H9 (cell line): Measurements from ENCODE around the gene TMCC1. TPM values are rescaled to one million over a fixed set of nuclear protein-coding genes. Genes with fewer than 3 reads are reported as not detected.
A peak's percentile ranks its signal among the peaks of the same experiment; 100 is the strongest.

Source experiments
- DNase-seq: peaks from one replicate; pipeline ENCODE4 v3.0.0-alpha.2; 2017
- H2AFZ ChIP-seq: one replicate; pipeline ENCODE4 v1.6.1; 2013; ENCODE audit warnings: mild to moderate bottlenecking, low read length, control low read depth, moderate library complexity
- H2AK5ac ChIP-seq: 2 replicates; pipeline ENCODE4 v1.6.1; 2013; ENCODE audit warnings: low read length, control low read depth, mixed read lengths; ENCODE audit not compliant: insufficient read length
- H2BK120ac ChIP-seq: one replicate; pipeline ENCODE4 v1.6.1; 2013; ENCODE audit warnings: low read depth, mild to moderate bottlenecking, low read length, control low read depth, inconsistent platforms; ENCODE audit not compliant: poor library complexity, severe bottlenecking
- H2BK12ac ChIP-seq: 2 replicates; pipeline ENCODE4 v1.6.1; 2013; ENCODE audit warnings: low read length, control low read depth, mixed read lengths, low read depth; ENCODE audit not compliant: insufficient read length
- H2BK15ac ChIP-seq: 2 replicates; pipeline ENCODE4 v1.6.1; 2013; ENCODE audit warnings: low read depth, low read length, control low read depth
- H2BK20ac ChIP-seq: one replicate; pipeline ENCODE4 v1.6.1; 2013; ENCODE audit warnings: low read depth, mild to moderate bottlenecking, low read length, control low read depth, inconsistent platforms; ENCODE audit not compliant: poor library complexity, severe bottlenecking
- H2BK5ac ChIP-seq: 2 replicates; pipeline ENCODE4 v1.6.1; 2013; ENCODE audit warnings: low read length, control low read depth, mixed read lengths; ENCODE audit not compliant: insufficient read length
- H3K14ac ChIP-seq: 2 replicates; pipeline ENCODE4 v1.6.1; 2013; ENCODE audit warnings: low read length, control low read depth; ENCODE audit not compliant: insufficient read depth
- H3K18ac ChIP-seq: 2 replicates; pipeline ENCODE4 v1.6.1; 2013; ENCODE audit warnings: low read depth, mild to moderate bottlenecking, mixed read lengths, low read length, control low read depth; ENCODE audit not compliant: insufficient read length
- H3K23ac ChIP-seq: 2 replicates; pipeline ENCODE4 v1.6.1; 2013; ENCODE audit warnings: low read length, control low read depth, mixed read lengths, low read depth; ENCODE audit not compliant: insufficient read length
- H3K23me2 ChIP-seq: 2 replicates; pipeline ENCODE4 v1.6.1; 2013; ENCODE audit warnings: low read depth, mild to moderate bottlenecking, mixed read lengths, low read length, control low read depth; ENCODE audit not compliant: insufficient read length, poor library complexity, severe bottlenecking
- H3K27ac ChIP-seq: 2 replicates; pipeline ENCODE4 v1.5.1; 2013; ENCODE audit warnings: low read length, control low read depth, mixed read lengths, low read depth; ENCODE audit not compliant: insufficient read length
- H3K27me3 ChIP-seq: 2 replicates; pipeline ENCODE4 v1.6.1; 2013; ENCODE audit warnings: low read length, control low read depth, inconsistent platforms; ENCODE audit not compliant: insufficient read depth
- H3K4ac ChIP-seq: 2 replicates; pipeline ENCODE4 v1.6.1; 2013; ENCODE audit warnings: low read depth, mild to moderate bottlenecking, control low read depth, inconsistent platforms, low read length, moderate library complexity
- H3K4me1 ChIP-seq: 2 replicates; pipeline ENCODE4 v1.6.1; 2013; ENCODE audit warnings: low read length, control low read depth, inconsistent platforms; ENCODE audit not compliant: insufficient read depth
- H3K4me2 ChIP-seq: 2 replicates; pipeline ENCODE4 v1.6.1; 2013; ENCODE audit warnings: low read length, control low read depth, mixed read lengths; ENCODE audit not compliant: insufficient read length, insufficient read depth
- H3K56ac ChIP-seq: 2 replicates; pipeline ENCODE4 v1.6.1; 2013; ENCODE audit warnings: low read depth, mild to moderate bottlenecking, mixed read lengths, low read length, control low read depth; ENCODE audit not compliant: insufficient read length
- H3K79me1 ChIP-seq: 2 replicates; pipeline ENCODE4 v1.6.1; 2013; ENCODE audit warnings: low read depth, mild to moderate bottlenecking, moderate library complexity, low read length, control low read depth, inconsistent platforms; ENCODE audit not compliant: insufficient read depth, poor library complexity, severe bottlenecking
- H3K79me2 ChIP-seq: 2 replicates; pipeline ENCODE4 v1.6.1; 2013; ENCODE audit warnings: low read length, control low read depth, inconsistent platforms; ENCODE audit not compliant: insufficient read depth
- H3K9ac ChIP-seq: 2 replicates; pipeline ENCODE4 v1.6.1; 2013; ENCODE audit warnings: low read length, control low read depth, mixed read lengths; ENCODE audit not compliant: insufficient read length; ENCODE audit errors: extremely low read depth
- H3K9me3 ChIP-seq: one replicate; pipeline ENCODE4 v1.6.1; 2013; ENCODE audit warnings: low read depth, low read length, inconsistent platforms; ENCODE audit not compliant: control insufficient read depth
- H3T11ph ChIP-seq: one replicate; pipeline ENCODE4 v1.6.1; 2013; ENCODE audit warnings: mild to moderate bottlenecking, low read length, control low read depth, inconsistent platforms
- H4K20me1 ChIP-seq: one replicate; pipeline ENCODE4 v1.6.1; 2013; ENCODE audit not compliant: control insufficient read depth, insufficient read length, insufficient read depth
- H4K5ac ChIP-seq: 2 replicates; pipeline ENCODE4 v1.6.1; 2013; ENCODE audit warnings: low read depth, mild to moderate bottlenecking, mixed read lengths, low read length, control low read depth; ENCODE audit not compliant: insufficient read length
- H4K8ac ChIP-seq: replicated peaks from 2 replicates; pipeline ENCODE4 v1.6.1; 2013; ENCODE audit warnings: low read length, control low read depth, mixed read lengths, low read depth; ENCODE audit not compliant: insufficient read length
- H4K91ac ChIP-seq: 2 replicates; pipeline ENCODE4 v1.6.1; 2013; ENCODE audit warnings: low read depth, mild to moderate bottlenecking, moderate library complexity, mixed read lengths, low read length, control low read depth; ENCODE audit not compliant: insufficient read length
- H3K27ac Mint-ChIP-seq, 3 experiments: 2 replicates in 2 of 3; 3 replicates in 1 of 3; pipeline ENCODE4 v1.8.0; 2020 to 2021; ENCODE audit warnings: mixed read lengths in 3 of 3, mild to moderate bottlenecking in 1 of 3, moderate library complexity in 1 of 3
- H3K27me3 Mint-ChIP-seq: 2 replicates; pipeline ENCODE4 v1.8.0; 2021; ENCODE audit warnings: low read depth, mild to moderate bottlenecking, moderate library complexity, mixed read lengths
- H3K36me3 Mint-ChIP-seq, 3 experiments: 2 replicates in 2 of 3; 3 replicates in 1 of 3; pipeline ENCODE4 v1.8.0; 2020 to 2021; ENCODE audit warnings: low read depth in 3 of 3, mixed read lengths in 3 of 3; ENCODE audit not compliant: insufficient read depth in 1 of 3
- H3K4me1 Mint-ChIP-seq, 2 experiments: 2 replicates each; pipeline ENCODE4 v1.8.0; 2020; ENCODE audit warnings: mixed read lengths in 2 of 2
- H3K4me3 Mint-ChIP-seq, 2 experiments: 2 replicates in 1 of 2; 3 replicates in 1 of 2; pipeline ENCODE4 v1.8.0; 2020 to 2021; ENCODE audit warnings: mild to moderate bottlenecking in 2 of 2, mixed read lengths in 2 of 2, moderate library complexity in 1 of 2
- H3K9me3 Mint-ChIP-seq, 2 experiments: 2 replicates in 1 of 2; 3 replicates in 1 of 2; pipeline ENCODE4 v1.8.0; 2020; ENCODE audit warnings: mild to moderate bottlenecking in 2 of 2, mixed read lengths in 2 of 2, moderate library complexity in 1 of 2
- WGBS: extraction: QIAGEN DNeasy Blood & Tissue Kit; methylation state at CpG from one replicate; pipeline ENCODE4 v1.1.7; 2013; ENCODE audit warnings: missing lambda C conversion rate, low lambda C conversion rate, mixed read lengths; ENCODE audit not compliant: insufficient read length; ENCODE audit errors: extremely low coverage; 5-methylcytosine and 5-hydroxymethylcytosine counted together
- total RNA-seq: library from RNA; stranded (reverse); gene quantifications from 2 replicates; pipeline ENCODE4 v1.2.1, GENCODE V29; 2021
- TF ChIP-seq, protein P1 (sequence below): fragments of 200-600 bp; sonication (generic); conservative IDR thresholded peaks from 3 replicates; pipeline ENCODE4 v1.8.0; 2021; ENCODE audit warnings: antibody characterized with exemption, mild to moderate bottlenecking

Gene TMCC1
- total RNA-seq, 1 experiment from 2014 or later: 24.4 TPM

DNA sequence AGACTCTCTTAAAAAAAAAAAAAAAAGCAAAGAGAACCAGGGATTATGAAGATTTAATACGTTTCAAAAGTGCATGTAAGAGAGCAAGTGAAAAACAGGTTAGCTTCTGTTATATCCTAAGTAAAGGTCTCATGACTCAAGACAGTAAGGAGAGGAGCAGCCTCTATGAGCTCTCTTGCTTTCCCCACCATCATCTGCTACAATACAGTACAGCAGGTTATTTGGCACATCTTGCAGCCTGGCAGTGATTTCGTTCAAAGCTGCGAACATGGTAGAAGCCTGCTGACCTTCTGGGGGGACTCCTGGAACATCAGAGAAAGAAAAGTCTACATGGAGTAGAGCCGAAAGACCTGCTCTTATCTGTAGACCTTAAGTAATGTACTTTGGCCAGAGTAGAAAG lies 157.9 kb downstream of the TMCC1 start:
- Histone ChIP-seq H3T11ph (no peak overlapping the region), H3K4ac (no peak overlapping the region), H2BK120ac (no peak overlapping the region), H3K23me2 (no peaks in the 10 kb centered on the region), H2AK5ac (no peak overlapping the region), H3K27me3 (no peaks in the 10 kb centered on the region), H3K27ac (no peak overlapping the region), H2BK20ac (no peak overlapping the region), H3K79me1 (no peaks in the 10 kb centered on the region), H3K9me3 (no peaks in the 10 kb centered on the region), H2BK15ac (no peak overlapping the region), H3K56ac (no peak overlapping the region), H3K4me1 (peaks cover 8% of the 10 kb centered on the region; the same call in 1 of the 2 replicates), H2AFZ (no peak overlapping the region), H3K4me2 (no peak overlapping the region), H2BK5ac (no peak overlapping the region), H4K5ac (no peak overlapping the region), H4K91ac (no peak overlapping the region), H3K9ac (no peak overlapping the region), H4K8ac (no peak overlapping the region), H3K23ac (no peak overlapping the region), H3K14ac (no peak overlapping the region), H2BK12ac (no peak overlapping the region), H4K20me1 (no peaks in the 10 kb centered on the region), H3K18ac (no peak overlapping the region), H3K79me2 (no peaks in the 10 kb centered on the region)
- WGBS: no CpG with 5 or more reads among the region's 4 CpGs
- Mint-ChIP-seq H3K4me3 (no peak overlapping the region), H3K36me3 (no peaks in the 10 kb centered on the region), H3K27ac (peak overlapping the region; percentile 55 to 77 (median 75); a peak in 4 of 7 replicates), H3K4me1 (peaks cover 16 to 17% of the 10 kb centered on the region in 2 experiments), H3K27me3 (no peaks in the 10 kb centered on the region), H3K9me3 (no peaks in the 10 kb centered on the region)
- no peak for DNase-seq
- TF ChIP-seq, protein P1, sequence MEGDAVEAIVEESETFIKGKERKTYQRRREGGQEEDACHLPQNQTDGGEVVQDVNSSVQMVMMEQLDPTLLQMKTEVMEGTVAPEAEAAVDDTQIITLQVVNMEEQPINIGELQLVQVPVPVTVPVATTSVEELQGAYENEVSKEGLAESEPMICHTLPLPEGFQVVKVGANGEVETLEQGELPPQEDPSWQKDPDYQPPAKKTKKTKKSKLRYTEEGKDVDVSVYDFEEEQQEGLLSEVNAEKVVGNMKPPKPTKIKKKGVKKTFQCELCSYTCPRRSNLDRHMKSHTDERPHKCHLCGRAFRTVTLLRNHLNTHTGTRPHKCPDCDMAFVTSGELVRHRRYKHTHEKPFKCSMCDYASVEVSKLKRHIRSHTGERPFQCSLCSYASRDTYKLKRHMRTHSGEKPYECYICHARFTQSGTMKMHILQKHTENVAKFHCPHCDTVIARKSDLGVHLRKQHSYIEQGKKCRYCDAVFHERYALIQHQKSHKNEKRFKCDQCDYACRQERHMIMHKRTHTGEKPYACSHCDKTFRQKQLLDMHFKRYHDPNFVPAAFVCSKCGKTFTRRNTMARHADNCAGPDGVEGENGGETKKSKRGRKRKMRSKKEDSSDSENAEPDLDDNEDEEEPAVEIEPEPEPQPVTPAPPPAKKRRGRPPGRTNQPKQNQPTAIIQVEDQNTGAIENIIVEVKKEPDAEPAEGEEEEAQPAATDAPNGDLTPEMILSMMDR: no peak
